HG02623 (cell line): ENCODE measurements around the gene CYP11A1.

Experiments used
- ATAC-seq: cut with Tn5 transposase; IDR thresholded peaks from one replicate; pipeline ENCODE4 v1.9.1; 2021; ENCODE audit warnings: moderate library complexity; ENCODE audit not compliant: unreplicated experiment

Gene CYP11A1

GRCh38 chr15:74306781-74307217 is 60.6 kb downstream of the CYP11A1 start:
- no peak for ATAC-seq

DNA sequence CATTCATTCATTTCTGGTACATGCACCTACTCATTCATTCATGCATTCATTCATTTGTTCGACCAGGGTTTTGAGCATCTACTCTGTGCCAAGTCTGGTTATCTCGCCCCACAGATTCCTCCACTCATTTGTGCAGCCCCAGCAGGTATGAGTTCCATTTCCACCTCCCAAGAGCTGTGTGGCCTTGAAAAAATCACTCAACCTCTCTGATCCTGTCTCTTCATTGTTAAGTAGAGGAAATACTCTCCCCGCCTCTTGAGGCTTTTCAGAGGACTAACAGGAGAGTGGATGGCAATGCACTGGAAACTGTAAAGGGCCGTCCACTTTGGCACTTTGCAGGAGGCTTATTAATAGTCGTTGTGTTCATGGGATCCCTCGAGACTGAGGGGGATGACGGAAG is 61.8 kb downstream of the CYP11A1 start:
- ATAC-seq, result no peak

DNA sequence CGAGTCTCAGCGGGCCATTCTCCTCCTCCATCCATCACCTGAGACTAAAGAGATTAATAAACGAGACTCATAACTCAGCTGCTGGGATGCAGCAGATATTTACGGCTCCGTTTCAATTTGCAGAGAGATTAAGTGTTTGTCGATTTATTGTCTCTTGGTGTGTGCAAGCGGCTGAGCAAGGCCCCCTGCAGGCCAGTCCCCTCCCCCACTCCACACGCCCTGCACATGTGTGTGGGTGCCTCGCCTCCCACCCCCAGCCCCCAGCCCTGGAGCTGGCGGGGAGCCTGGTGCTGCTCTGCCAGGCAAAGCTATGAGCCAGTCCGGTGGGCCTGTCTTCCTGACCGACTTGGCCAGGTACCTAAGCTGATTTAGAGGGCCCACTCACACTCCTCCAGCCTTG is 63.0 kb downstream of the CYP11A1 start:
- no peak for ATAC-seq

- ATAC-seq, result no peak
Observed at GRCh38 chr15:74303741-74304309, 63.6 kb downstream of the CYP11A1 start.

- ATAC-seq, result no peak
Observed at GRCh38 chr15:74302821-74303359, 64.6 kb downstream of the CYP11A1 start.

- no peak for ATAC-seq
Observed at GRCh38 chr15:74301583-74302361, 65.7 kb downstream of the CYP11A1 start.

- no peak for ATAC-seq
Observed at GRCh38 chr15:74300057-74300795, 67.2 kb downstream of the CYP11A1 start.

DNA sequence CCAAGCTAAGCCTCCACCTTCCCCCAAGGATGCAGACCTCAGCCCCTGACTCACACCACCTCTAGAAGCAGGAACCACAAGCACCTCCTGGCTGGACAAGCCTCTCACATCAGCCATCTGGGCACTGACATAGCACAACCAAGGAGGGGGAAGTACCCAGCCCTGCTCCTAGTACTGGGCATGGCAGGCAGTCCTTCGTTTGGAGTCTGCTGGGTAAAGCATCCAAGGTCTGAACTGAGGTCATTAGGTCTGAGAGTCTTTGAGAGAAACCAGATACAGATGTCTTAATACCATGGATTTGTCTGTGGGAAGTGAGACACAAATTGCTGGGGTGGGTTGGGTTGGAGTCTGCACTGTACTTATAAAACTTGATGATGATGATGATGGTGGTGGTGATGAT is 69.6 kb downstream of the CYP11A1 start:
- no peak for ATAC-seq

GRCh38 chr15:74295800-74296199 is 71.6 kb downstream of the CYP11A1 start:
- ATAC-seq, result no peak

DNA sequence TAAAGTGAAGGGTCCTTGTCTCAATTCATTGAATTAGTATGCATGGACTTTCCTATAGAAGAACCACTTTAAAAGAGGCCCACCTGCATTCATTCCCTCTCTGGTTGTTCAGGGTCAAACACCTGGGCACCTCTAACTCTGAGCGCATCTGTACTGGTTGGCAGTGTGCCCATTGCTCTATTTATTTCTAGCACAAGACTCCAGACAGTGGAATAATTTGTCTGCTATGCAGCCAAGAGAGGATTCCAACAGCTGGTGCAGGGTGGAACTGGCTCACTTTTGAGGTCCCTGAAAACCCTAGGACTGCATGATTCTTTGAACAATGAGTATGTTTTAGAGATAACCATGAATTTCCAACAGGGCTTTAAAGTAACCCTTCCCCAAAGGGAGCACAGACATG is 73.4 kb downstream of the CYP11A1 start:
- no peak for ATAC-seq

DNA sequence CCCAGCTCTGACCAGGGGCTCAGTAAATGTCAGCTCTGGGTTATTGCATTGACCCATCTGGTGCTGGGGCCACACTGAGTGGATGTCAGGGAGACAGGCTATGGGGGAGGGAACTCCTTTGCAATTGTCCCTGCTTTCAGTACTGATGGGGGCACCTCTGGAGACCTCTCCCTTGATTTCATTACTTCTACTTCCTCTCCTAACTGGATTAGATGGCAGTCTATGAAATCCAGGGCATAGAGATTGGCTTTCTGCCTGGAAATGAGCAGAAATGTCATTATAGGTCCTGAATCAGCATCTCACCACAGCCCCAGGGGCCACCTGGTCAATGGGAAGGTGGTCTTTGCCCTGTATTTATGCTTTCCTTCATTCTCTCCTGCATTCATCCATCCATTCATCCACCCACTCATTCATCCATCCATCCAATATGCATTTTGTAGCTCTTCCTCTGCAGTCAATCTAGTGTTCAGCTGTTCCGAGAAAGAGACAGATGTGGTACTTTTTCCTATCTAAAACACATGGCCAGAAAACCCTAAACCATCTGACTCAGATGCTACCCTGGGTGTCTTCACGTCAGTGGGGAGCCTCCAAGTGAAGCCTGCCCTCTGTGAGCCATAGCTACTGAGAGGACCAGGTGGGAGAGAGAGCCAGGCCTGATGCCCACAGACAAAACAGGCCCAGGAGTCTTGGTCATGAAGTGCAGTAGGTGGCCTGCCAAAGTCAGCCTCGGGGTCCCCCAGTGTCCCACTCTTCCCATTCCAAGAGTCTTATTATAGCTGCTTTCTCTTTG is 74.2 kb downstream of the CYP11A1 start:
- no peak for ATAC-seq

GRCh38 chr15:74291101-74292071 is 76.1 kb downstream of the CYP11A1 start:
- ATAC-seq, result no peak

- ATAC-seq, result no peak
Observed at GRCh38 chr15:74290645-74291044, 76.8 kb downstream of the CYP11A1 start.

- ATAC-seq, result no peak
Observed at GRCh38 chr15:74289671-74290070, 77.8 kb downstream of the CYP11A1 start.
